K562 (cell line): Measurements from ENCODE around the gene ZNF346. TPM values are rescaled to one million over a fixed set of nuclear protein-coding genes. Genes with fewer than 3 reads are reported as not detected.
A peak's percentile ranks its signal among the peaks of the same experiment; 100 is the strongest.

Experiments used
- CHD4 ChIP-seq: fragments of 200-600 bp; sonication (generic); IDR thresholded peaks from 3 replicates; pipeline ENCODE4 v1.6.1; 2012; ENCODE audit warnings: low read depth, mild to moderate bottlenecking, mixed read lengths, low read length, inconsistent platforms; ENCODE audit not compliant: insufficient read depth, insufficient replicate concordance, poor library complexity, severe bottlenecking
- DPF2 ChIP-seq: fragments of 450-650 bp; IDR thresholded peaks from 2 replicates; pipeline ENCODE4 v1.6.1; 2016
- EHMT2 ChIP-seq: fragments of 450-650 bp; IDR thresholded peaks from 2 replicates; pipeline ENCODE4 v1.6.1; 2018; ENCODE audit warnings: antibody characterized with exemption
- FOSL1 ChIP-seq: fragments of 200-800 bp; sonication (Bioruptor generic); conservative IDR thresholded peaks from 2 replicates; pipeline ENCODE4 v1.6.1; 2016; ENCODE audit warnings: missing genetic modification characterization, missing compliant biosample characterization
- HDAC2 ChIP-seq: fragments of 450-650 bp; IDR thresholded peaks from 2 replicates; pipeline ENCODE4 v1.6.1; 2016; ENCODE audit warnings: mild to moderate bottlenecking
- HDGF ChIP-seq: fragments of 450-650 bp; IDR thresholded peaks from 2 replicates; pipeline ENCODE4 v1.6.1; 2016
- HOXB6 ChIP-seq: fragments of 250-450 bp; sonication (Bioruptor Pico); IDR thresholded peaks from 2 replicates; pipeline ENCODE4 v1.5.1; 2022; ENCODE audit warnings: mild to moderate bottlenecking, borderline replicate concordance
- MAFG ChIP-seq: fragments of 450-650 bp; conservative IDR thresholded peaks from 2 replicates; pipeline ENCODE4 v1.6.1; 2016; ENCODE audit warnings: missing genetic modification characterization, missing compliant biosample characterization
- MEF2D ChIP-seq: conservative IDR thresholded peaks from 2 replicates; pipeline ENCODE4 v1.6.1; 2016; ENCODE audit warnings: low read depth, missing genetic modification characterization, missing compliant biosample characterization
- MEIS2 ChIP-seq: fragments of 450-650 bp; IDR thresholded peaks from 2 replicates; pipeline ENCODE4 v1.6.1; 2014; ENCODE audit warnings: mild to moderate bottlenecking; ENCODE audit not compliant: partially characterized antibody
- POLR3A ChIP-seq: IDR thresholded peaks from 2 replicates; pipeline ENCODE4 v1.6.1; 2011; ENCODE audit warnings: borderline replicate concordance, mild to moderate bottlenecking, moderate library complexity; ENCODE audit not compliant: insufficient read length, insufficient read depth; ENCODE audit errors: extremely low read depth
- RBBP5 ChIP-seq: fragments of 200-600 bp; sonication (generic); IDR thresholded peaks from 2 replicates; pipeline ENCODE4 v1.6.1; 2012; ENCODE audit warnings: borderline replicate concordance, mild to moderate bottlenecking, low read length, control low read depth, inconsistent platforms; ENCODE audit not compliant: insufficient read depth, poor library complexity, severe bottlenecking
- SAP30 ChIP-seq: fragments of 200-600 bp; sonication (generic); IDR thresholded peaks from 2 replicates; pipeline ENCODE4 v1.6.1; 2012; ENCODE audit warnings: borderline replicate concordance, low read depth, mild to moderate bottlenecking, moderate library complexity, low read length, control low read depth, inconsistent platforms; ENCODE audit not compliant: insufficient read depth, poor library complexity, severe bottlenecking
- SMARCA5 ChIP-seq: fragments of 450-650 bp; IDR thresholded peaks from 2 replicates; pipeline ENCODE4 v1.6.1; 2016
- ZNF143 ChIP-seq: sonication (generic); formaldehyde crosslinking; IDR thresholded peaks from 2 replicates; pipeline ENCODE4 v1.9.0; 2022; ENCODE audit warnings: mild to moderate bottlenecking, missing genetic modification reagents
- ZNF263 ChIP-seq: sonication (generic); formaldehyde crosslinking; IDR thresholded peaks from 2 replicates; pipeline ENCODE4 v1.8.0; 2022; ENCODE audit warnings: mild to moderate bottlenecking, missing genetic modification reagents, borderline replicate concordance
- ZNF274 ChIP-seq: IDR thresholded peaks from 2 replicates; pipeline ENCODE4 v1.6.1; 2011; ENCODE audit warnings: low read depth, mild to moderate bottlenecking, low read length, moderate library complexity, borderline replicate concordance
- ZNF589 ChIP-seq: fragments of 200-800 bp; sonication (Bioruptor generic); IDR thresholded peaks from 2 replicates; pipeline ENCODE4 v1.6.1; 2016; ENCODE audit warnings: low read depth, missing genetic modification characterization, missing compliant biosample characterization
- ZSCAN29 ChIP-seq: fragments of 450-650 bp; IDR thresholded peaks from 2 replicates; pipeline ENCODE4 v1.6.1; 2017
- polyA plus RNA-seq, 8 experiments: library from polyadenylated mRNA; depleted of rRNA in 4 of 8; stranded (reverse) in 5 of 8; unstranded in 3 of 8; fragments of >200 nt; fragmentation: Nextera tagmentation in 2 of 8; fragmentation: Illumina TruSeq in 1 of 8; extraction: Ambion mirVana in 2 of 8; extraction: Trizol in 1 of 8; gene quantifications; 2 replicates each; pipeline versions ENCODE4 v1.2.1 to v1.2.3, GENCODE V29; 2011 to 2014; ENCODE audit warnings: inconsistent platforms in 1 of 8, missing spikeins in 1 of 8
- total RNA-seq, 7 experiments: library from RNA; depleted of rRNA in 6 of 7; stranded (reverse); fragments of >200 nt in 6 of 7; fragmentation: Illumina TruSeq in 2 of 7; extraction: Trizol in 2 of 7; gene quantifications; 2 replicates each; pipeline versions ENCODE4 v1.2.1 to v1.2.3, GENCODE V29; 2011 to 2021; ENCODE audit warnings: low replicate concordance in 1 of 7
- TF ChIP-seq, protein P1 (sequence below): fragments of 200-800 bp; sonication (Bioruptor generic); IDR thresholded peaks from 2 replicates; pipeline ENCODE4 v1.6.1; 2016; ENCODE audit warnings: missing genetic modification characterization, missing compliant biosample characterization
- TF ChIP-seq, protein P2 (sequence below): conservative IDR thresholded peaks from 2 replicates; pipeline ENCODE4 v1.6.1; 2011; ENCODE audit warnings: low read depth, mild to moderate bottlenecking, low read length; ENCODE audit not compliant: control insufficient read depth
- TF ChIP-seq, protein P3 (sequence below), 2 experiments: fragments of 450-650 bp in 1 of 2; sonication (generic) in 1 of 2; formaldehyde crosslinking in 1 of 2; IDR thresholded peaks in 1 of 2; conservative IDR thresholded peaks in 1 of 2; 2 replicates each; pipeline versions ENCODE4 v1.6.1 to v1.8.1; 2016 to 2023; ENCODE audit warnings: mild to moderate bottlenecking in 2 of 2, moderate library complexity in 2 of 2, inconsistent platforms in 1 of 2, missing genetic modification reagents in 1 of 2

Gene ZNF346
- total and polyA plus RNA-seq, 9 of the 15 experiments (the other 6 are each of a cell fraction or from before 2014, with no cell fraction given) = 5.0 to 25.1 (median 20.1) TPM

DNA sequence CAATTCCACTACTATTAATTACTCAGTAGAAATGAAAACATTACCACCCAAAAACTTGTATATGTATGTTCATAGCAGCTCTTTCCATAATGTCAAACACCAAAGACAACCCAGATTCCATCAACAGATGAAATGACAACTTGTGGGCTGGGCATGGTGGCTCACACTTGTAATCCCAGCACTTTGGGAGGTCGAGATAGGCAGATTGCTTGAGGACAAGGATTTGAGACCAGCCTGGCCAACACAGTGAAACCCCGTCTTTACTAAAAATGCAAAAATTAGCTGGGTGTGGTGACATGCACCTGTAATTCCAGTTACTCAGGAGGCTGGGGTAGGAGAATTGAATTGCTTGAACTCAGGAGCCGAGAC, 27.4 kb upstream of the ZNF346 start (continued):
- TF ChIP-seq, protein P1, sequence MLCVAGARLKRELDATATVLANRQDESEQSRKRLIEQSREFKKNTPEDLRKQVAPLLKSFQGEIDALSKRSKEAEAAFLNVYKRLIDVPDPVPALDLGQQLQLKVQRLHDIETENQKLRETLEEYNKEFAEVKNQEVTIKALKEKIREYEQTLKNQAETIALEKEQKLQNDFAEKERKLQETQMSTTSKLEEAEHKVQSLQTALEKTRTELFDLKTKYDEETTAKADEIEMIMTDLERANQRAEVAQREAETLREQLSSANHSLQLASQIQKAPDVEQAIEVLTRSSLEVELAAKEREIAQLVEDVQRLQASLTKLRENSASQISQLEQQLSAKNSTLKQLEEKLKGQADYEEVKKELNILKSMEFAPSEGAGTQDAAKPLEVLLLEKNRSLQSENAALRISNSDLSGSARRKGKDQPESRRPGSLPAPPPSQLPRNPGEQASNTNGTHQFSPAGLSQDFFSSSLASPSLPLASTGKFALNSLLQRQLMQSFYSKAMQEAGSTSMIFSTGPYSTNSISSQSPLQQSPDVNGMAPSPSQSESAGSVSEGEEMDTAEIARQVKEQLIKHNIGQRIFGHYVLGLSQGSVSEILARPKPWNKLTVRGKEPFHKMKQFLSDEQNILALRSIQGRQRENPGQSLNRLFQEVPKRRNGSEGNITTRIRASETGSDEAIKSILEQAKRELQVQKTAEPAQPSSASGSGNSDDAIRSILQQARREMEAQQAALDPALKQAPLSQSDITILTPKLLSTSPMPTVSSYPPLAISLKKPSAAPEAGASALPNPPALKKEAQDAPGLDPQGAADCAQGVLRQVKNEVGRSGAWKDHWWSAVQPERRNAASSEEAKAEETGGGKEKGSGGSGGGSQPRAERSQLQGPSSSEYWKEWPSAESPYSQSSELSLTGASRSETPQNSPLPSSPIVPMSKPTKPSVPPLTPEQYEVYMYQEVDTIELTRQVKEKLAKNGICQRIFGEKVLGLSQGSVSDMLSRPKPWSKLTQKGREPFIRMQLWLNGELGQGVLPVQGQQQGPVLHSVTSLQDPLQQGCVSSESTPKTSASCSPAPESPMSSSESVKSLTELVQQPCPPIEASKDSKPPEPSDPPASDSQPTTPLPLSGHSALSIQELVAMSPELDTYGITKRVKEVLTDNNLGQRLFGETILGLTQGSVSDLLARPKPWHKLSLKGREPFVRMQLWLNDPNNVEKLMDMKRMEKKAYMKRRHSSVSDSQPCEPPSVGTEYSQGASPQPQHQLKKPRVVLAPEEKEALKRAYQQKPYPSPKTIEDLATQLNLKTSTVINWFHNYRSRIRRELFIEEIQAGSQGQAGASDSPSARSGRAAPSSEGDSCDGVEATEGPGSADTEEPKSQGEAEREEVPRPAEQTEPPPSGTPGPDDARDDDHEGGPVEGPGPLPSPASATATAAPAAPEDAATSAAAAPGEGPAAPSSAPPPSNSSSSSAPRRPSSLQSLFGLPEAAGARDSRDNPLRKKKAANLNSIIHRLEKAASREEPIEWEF (CRISPR knock-in tag) = no peak
- TF ChIP-seq, protein P2, sequence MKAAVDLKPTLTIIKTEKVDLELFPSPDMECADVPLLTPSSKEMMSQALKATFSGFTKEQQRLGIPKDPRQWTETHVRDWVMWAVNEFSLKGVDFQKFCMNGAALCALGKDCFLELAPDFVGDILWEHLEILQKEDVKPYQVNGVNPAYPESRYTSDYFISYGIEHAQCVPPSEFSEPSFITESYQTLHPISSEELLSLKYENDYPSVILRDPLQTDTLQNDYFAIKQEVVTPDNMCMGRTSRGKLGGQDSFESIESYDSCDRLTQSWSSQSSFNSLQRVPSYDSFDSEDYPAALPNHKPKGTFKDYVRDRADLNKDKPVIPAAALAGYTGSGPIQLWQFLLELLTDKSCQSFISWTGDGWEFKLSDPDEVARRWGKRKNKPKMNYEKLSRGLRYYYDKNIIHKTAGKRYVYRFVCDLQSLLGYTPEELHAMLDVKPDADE = no peak
- TF ChIP-seq ZNF589 (CRISPR knock-in tag) (0 out of 2 replicates have a peak, but pooled peaks have one; percentile 59), FOSL1 (tag) (peak; percentile 82), ZNF143 (CRISPR knock-in tag) (no peak), MEIS2 (no peak), MAFG (tag) (0 out of 2 replicates have a peak, but pooled peaks have one; percentile 1), CHD4 (no peak), ZNF263 (CRISPR knock-in tag) (no peak), RBBP5 (peak; percentile 68), ZSCAN29 (no peak), HDGF (peak; percentile 32; the same call in 1 of the 2 replicates), ZNF274 (peak; percentile 12; the same call in 1 of the 2 replicates), HDAC2 (peak; percentile 89), MEF2D (tag) (peak; percentile 2; the same call in 1 of the 2 replicates), EHMT2 (peak; percentile 19; the same call in 1 of the 2 replicates), POLR3A (no peak), HOXB6 (CRISPR knock-in tag) (no peak), DPF2 (peak; percentile 93), SAP30 (no peak), SMARCA5 (peak; percentile 56; the same call in 1 of the 2 replicates)
- TF ChIP-seq, protein P3, sequence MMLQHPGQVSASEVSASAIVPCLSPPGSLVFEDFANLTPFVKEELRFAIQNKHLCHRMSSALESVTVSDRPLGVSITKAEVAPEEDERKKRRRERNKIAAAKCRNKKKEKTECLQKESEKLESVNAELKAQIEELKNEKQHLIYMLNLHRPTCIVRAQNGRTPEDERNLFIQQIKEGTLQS (IDR thresholded peaks at IDR 0.05) = peak; percentile 53; the same call in 1 of the 2 replicates
- TF ChIP-seq, protein P3 (CRISPR knock-in tag; conservative IDR thresholded peaks at IDR 0.05) = peak; percentile 51
- TF ChIP-seq, all 486 proteins: peak for 30
